Transverse colon (tissue), 4 donors: ENCODE measurements around the gene ATP9A.

ENCODE experiments used
- EP300 ChIP-seq: sonication (generic); formaldehyde crosslinking; IDR thresholded peaks from one replicate; pipeline ENCODE4 v1.6.1; 2017; ENCODE audit warnings: antibody characterized with exemption, low read depth
- POLR2A ChIP-seq: fragments of 450-650 bp; IDR thresholded peaks from one replicate; pipeline ENCODE4 v1.6.1; 2016; ENCODE audit warnings: antibody characterized with exemption, mild to moderate bottlenecking, moderate library complexity
- POLR2AphosphoS5 ChIP-seq, 3 donors: sonication (generic); formaldehyde crosslinking; IDR thresholded peaks; one replicate each; pipeline ENCODE4 v1.6.1; 2016; ENCODE audit warnings: antibody characterized with exemption in 3 of 3
- TF ChIP-seq, protein P1 (sequence below), 5 experiments: fragments of 200-600 bp in 3 of 5; fragments of 450-650 bp in 2 of 5; sonication (generic) in 3 of 5; IDR thresholded peaks; 1 replicate in 2 of 5; 2 replicates in 3 of 5; pipeline ENCODE4 v1.5.1; 2016 to 2017; ENCODE audit warnings: antibody characterized with exemption in 5 of 5, inconsistent platforms in 3 of 5, mild to moderate bottlenecking in 2 of 5, moderate library complexity in 1 of 5

DNA sequence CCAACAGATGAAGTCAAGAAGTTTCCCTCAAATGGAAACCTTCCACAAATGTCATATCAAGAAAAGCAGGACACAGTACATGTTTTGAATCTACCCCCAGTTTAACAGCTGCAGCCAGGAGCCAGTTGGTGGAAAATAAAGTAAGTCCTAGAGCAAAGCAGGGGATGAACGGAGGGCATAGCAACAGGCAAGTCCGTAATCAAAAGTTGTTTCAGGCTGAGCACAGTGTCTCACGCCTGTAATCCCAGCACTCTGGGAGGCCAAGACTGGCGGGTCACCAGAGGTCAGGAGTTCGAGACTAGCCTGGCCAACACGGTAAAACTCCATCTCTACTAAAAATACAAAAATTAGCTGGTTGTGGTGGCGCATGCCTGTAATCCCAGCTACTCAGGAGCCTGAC lies 36.6 kb upstream of the ATP9A start:
- TF ChIP-seq, protein P1, sequence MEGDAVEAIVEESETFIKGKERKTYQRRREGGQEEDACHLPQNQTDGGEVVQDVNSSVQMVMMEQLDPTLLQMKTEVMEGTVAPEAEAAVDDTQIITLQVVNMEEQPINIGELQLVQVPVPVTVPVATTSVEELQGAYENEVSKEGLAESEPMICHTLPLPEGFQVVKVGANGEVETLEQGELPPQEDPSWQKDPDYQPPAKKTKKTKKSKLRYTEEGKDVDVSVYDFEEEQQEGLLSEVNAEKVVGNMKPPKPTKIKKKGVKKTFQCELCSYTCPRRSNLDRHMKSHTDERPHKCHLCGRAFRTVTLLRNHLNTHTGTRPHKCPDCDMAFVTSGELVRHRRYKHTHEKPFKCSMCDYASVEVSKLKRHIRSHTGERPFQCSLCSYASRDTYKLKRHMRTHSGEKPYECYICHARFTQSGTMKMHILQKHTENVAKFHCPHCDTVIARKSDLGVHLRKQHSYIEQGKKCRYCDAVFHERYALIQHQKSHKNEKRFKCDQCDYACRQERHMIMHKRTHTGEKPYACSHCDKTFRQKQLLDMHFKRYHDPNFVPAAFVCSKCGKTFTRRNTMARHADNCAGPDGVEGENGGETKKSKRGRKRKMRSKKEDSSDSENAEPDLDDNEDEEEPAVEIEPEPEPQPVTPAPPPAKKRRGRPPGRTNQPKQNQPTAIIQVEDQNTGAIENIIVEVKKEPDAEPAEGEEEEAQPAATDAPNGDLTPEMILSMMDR (IDR thresholded peaks at IDR 0.05): no peak
- TF ChIP-seq POLR2A: no peak
- TF ChIP-seq EP300: no peak
- TF ChIP-seq POLR2AphosphoS5 (IDR thresholded peaks at IDR 0.05): no peak
